HG03139 (cell line): Measurements from ENCODE around the gene ADD2.
"Not testable (repeated sequence)": the region's sequence is repeated elsewhere in the genome, so short reads cannot be mapped to it uniquely, and the experiment has no call there.

Experiments used
- ATAC-seq: cut with Tn5 transposase; IDR thresholded peaks from one replicate; pipeline ENCODE4 v1.9.1; 2021; ENCODE audit not compliant: unreplicated experiment

Gene ADD2

DNA sequence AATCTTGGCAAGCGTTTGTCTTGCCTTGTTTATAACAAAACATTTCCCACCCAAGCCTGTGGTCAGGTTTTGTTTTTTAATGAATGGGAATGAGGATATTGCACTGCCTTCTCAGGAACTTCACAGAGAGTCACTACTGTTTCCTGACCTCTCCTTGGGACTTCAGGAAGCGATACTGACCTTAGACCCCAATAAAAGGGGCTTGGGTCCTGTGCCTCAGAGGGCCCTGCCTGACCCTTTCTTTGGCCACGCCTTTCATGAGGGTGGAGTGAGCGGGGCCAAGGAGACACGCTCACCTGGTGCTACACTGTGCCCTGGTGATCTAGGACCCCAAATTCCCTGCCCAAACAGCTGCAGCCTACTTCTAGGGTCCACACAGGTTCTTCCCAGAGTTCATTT lies 121.6 kb downstream of the ADD2 start:
- no peak for ATAC-seq

DNA sequence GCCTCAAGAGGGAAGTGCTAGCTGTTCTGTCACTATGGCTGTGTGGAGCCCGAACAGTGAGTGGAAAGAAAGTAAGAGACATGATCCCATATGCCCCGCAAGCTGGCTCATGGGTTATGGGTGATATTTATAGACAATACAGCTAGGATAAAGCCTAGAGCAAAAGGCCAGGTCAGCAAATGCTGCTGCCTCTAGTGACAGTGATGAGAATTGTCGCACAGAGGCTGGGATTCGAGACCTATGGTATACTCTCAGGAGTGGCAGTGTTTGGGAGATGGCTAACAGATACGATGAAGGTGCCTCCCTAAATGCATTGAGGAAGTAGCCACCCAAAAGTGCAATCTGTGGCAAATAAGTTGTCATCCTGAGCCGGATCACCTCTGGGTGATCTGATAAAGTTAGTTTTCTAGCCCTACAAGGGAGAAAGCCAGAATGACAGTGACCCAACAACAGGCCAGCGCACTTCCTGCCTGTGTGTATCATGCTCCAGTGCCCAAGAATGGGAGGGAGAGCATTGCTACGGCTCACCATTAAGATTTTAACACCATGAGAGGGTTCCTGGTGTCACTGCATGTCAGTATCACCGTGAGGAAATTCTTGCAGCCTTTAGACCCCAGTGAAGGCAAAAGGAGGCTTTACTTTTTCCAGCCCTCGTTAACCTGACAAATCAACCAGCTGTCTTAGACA lies 122.1 kb downstream of the ADD2 start:
- no peak for ATAC-seq

DNA sequence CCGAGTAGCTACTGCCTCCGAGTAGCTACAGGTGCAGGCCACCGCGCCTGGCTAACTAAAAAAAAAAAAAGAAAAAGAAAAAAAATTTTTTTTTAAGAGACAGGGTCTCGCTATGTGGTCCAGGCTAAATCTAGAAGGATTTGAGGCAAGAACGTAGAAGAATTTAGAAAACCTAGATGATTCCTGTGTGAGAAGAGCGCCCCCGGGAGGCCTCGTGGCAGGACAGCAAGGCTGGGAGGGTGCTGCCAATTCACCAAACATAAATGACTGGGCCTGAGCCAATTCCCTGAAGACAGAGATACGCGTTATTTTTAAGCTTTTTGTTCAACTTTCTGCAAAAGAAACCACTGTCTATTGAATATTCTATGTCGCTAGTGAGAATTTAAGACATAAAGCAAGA lies 124.3 kb downstream of the ADD2 start:
- ATAC-seq: no peak

DNA sequence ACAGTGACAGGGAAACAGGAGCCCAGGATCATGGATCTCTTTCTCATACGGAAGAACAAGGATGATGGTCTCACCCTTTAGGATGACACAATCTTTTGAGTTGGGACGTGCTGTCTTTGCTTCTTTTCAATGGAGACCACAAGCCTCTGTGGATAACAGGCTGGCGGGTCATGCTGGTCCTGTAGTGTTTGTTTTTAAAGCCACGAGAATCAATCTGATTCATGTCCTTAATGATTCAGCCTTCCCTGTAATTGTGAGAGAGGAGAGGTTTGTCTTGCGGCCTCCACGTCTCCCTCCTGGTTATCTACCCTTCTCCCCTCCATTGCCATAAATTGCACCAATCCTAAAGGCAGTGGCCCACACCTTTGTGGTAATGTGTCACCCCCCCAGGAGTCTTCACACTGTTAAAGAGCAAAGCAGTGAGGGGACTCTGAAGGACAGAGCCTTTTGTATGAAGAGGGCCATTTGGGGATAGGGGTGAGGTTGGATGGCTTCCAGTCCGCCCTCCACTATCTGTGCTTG lies 126.7 kb downstream of the ADD2 start:
- no peak for ATAC-seq

DNA sequence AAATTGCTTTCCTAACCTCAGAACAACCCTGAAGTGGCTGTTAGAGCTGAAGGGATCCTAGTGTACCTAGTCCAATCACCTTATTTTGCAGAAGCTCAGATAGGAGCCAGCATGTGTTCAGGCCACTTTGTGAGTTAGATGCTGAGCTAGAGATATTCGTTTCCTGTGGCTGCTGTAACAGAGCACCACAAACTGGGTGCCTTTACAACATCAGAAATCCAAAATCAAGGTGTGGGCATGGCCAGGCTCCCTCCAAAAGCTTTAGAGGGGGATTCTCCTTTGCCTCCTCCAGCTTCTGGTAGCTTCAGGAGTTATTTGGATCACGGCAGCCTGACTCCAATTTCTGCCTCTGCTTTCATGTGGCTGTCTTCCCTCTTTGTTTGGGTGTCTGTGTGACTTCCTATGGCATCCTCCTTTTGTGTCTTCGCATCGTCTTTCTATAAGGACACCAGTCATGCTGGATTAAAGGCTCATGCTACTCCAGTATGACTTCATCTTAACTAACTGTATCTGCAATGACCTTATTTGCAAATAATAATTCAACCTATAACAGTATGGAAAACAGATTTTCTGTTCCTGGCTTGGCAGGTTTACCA lies 128.1 kb downstream of the ADD2 start:
- no peak for ATAC-seq

DNA sequence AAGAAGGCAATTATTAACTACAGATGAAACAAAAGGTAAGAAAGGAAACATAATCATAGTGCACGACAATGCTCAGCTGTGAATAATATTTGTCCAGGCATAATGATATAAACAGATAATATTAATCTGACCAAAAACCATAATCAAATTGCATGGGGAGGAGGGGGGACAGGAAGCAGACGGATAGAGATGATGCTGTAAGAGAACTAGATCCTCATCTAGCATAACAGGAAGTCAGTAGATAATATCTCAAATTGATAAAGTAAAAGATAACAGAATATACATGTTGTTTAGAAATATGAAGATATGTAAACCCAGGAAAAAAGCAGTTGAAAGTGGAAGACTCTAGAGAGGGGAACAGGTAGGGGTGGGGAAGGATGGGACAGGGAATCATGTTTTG lies 129.4 kb downstream of the ADD2 start:
- ATAC-seq: no peak

DNA sequence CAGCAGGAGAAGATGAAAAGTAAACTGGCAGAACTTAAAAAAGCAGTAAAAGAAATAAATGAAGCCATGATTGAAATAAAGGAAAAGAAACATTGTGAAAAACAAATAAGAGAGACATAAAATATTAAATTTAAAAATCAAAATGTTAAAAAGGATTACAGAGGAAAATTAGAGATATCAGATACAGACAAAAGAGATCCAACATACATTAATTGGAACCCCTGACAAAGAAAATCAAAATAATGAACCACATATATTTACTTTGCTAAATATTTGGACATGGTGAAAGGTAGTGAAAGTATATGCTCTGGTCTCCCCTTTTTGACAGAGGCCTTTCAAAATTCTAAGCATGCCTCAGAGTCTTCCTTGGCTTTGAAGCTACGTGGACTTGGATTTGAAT lies 134.5 kb downstream of the ADD2 start:
- no peak for ATAC-seq

DNA sequence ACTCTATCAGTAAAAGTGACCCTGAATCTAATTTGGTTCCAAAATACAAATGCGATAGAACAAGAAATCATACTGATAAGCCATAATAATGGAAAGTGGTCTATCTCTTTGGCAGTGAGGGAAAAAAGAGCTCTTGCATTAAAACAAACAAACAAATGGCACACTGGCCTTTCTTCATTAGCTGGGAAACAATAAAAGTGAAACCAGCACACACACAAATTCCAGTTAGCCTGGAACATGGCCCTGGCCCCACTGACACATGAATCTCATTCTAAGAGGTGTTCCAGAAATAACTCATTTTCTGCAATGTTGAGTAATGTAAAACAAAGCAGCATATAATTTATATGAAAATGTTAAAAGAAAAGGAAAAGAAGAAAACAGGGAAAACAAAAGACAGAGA lies 135.0 kb downstream of the ADD2 start:
- no peak for ATAC-seq

DNA sequence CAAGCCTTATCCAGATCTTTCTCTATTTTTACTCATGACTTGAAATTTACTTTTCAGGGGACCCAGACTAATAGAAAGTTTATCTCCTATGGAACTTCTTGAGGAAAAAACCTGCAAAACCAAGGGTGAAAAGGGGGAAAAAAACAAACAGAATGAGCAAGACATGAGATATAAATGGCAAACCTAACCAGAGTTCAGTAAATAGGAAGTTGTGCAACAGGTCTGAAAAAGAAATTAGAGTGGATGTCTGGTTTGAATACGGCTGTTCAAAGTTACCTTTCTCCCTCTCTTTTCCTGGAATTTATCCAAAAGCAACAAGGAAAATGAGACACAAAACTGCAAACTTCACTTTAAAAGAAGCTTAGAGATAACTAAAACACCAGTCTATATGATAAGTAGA lies 135.6 kb downstream of the ADD2 start:
- no peak for ATAC-seq

DNA sequence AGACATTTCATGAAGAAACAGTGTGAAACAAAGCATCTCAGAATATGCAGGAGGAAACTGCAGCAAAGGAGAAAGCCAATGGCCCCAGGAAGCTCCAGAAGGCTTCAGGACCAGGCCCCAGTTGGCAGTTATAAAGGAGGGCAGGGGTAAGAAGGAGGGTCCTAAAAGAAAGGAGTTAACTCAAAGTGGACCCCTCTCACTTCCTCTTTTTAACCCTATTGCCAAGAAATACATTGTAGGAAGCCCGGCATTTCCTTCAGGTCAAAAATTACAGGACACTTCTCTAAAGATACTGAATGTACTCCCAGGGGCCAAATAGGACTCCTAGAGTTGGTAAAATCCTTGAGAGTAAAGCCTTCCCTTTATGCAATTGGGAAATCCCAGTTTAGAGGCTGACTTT lies 137.2 kb downstream of the ADD2 start:
- no peak for ATAC-seq

DNA sequence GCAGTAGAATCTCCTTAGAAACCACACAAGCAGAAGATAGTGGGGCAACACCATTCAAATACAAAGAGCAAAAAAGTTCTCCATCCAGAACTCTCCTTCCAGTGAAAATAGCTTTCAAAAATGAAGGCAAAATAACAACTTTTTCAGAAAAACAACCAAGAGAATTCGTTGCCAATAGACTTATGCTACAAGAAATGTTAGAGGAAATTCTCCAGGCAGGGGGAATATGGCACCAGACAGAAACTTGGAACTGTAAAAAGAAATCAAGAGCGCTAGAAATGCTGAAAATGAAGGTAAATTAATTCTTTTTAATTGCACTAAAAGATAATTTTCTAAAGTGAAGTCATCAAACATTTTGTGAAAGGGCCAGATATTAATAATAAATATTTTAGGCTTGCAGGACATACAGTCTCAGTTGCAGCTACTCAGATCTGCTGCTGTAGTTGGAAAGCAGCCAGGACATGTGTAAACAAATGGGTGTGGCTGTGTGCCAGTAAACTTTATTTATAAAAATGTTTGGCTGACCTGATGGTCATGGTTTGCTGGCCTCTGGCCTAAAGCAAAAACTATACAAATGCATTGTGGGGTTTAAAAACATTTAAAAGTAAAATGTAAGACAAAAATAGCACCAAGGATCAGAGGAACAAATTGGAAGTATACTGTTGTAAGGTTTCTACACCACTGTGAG lies 140.6 kb downstream of the ADD2 start:
- no peak for ATAC-seq

DNA sequence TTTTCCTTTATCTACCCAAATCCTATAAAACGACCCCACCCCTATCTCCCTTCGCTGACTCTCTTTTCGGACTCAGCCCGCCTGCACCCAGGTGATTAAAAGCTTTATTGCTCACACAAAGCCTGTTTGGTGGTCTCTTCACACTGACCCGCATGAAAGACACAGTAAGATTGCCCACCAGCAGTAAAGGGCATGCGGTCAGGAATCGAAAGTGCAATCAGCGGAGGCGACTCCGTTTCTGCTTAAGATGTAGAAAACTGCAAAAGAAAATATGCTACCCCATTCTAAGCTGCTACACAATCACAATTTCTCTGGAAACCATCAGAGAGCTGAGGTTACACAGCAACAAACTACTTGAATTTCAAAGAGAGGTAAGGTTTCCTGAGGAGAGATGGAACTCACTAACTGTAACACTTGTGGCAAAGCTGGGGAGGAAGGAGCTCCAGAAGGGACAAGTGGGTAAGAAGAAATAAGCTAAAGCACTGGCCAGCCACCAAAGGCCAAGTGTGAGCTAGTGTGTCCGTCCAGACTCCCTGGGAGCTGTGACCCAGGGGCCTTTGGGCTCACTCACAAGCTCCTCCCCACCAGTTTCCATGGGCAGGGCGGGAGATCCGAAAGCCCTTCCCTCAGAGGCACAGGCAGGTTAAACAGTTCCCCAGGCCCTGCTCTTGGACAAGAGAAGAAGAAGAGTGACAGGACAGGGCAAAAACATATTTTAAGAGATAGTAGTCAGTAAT lies 141.6 kb downstream of the ADD2 start:
- no peak for ATAC-seq

DNA sequence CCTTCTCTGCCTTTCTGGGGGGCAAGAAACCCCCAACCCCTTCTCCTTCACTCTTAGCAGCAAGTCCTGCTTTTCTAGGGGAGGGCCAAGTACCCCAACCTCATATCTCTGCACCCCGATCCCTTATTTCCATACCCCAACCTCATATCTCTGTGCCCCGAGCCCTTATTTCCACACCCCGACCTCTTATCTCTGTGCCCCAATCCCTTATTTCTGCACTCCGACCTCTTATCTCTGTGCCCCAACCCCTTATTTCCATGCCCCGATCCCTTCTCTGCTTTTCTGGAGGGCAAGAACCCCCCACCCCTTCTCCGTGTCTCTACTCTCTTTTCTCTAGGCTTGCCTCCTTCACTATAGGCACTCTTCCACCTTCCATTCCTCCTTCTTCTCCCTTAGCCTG lies 146.5 kb downstream of the ADD2 start:
- ATAC-seq: not testable (repeated sequence)

DNA sequence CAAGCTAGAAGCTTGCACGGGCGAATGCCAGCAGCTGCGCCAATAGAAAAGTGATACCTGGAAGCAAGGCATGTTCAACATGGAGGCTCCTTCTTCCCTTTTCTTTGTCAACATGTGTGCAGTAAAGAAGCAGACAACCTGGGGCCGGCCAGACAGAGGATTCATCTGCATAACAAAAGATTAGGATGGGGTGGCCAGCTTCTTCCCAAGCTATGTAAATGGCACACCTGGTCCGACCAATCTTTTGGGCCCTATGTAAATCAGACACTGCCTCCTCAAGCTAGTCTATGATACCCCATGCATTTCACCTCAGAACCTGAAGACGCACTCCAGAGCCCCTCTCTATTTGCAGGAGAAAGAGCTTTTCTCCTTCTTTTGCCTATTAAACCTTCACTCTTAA lies 148.0 kb downstream of the ADD2 start:
- no peak for ATAC-seq

DNA sequence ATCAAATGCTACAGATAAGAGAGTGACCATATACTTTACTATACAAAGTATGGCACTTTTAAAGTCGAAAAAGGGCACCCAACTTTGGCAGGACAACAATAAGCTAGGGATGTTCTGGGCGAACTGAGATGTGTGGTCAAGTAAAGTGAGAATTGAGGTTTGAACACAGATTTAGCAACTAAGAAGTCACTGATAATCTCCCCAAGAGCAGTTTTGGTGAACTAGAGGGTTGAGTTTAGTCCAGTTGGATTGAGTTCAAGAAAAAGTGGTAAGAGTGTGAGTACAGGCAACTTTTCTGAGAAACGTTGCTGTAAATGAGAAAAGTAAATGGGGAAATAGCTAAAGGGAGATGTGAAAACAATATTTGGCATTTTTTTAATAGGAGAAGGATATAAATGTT lies 148.8 kb downstream of the ADD2 start:
- ATAC-seq: no peak

DNA sequence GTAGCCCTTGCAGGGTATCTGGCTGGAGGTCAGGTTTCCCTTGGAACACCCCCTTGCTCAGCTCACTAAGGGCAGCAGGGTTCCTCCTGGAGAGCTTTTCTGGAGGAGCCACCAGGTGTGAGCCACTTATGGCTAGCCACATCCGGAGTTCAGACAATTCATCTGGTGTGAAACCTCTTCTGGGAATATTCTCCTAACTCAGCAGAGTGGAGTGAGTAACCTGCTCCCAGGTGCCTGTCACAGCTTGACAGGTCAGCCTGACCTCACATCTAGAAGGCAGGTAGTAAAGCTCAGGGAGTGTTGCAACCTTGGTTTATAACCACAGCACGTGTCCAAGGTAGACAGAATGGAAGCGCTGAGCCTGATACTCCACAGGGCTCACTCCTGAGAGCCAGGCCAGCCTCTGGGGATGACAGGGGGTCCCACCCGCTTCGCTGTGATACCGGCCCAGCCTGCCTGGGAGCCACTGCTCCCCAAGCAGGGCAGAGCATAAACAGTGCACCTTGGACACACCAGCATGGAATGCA lies 151.8 kb downstream of the ADD2 start:
- ATAC-seq: no peak

DNA sequence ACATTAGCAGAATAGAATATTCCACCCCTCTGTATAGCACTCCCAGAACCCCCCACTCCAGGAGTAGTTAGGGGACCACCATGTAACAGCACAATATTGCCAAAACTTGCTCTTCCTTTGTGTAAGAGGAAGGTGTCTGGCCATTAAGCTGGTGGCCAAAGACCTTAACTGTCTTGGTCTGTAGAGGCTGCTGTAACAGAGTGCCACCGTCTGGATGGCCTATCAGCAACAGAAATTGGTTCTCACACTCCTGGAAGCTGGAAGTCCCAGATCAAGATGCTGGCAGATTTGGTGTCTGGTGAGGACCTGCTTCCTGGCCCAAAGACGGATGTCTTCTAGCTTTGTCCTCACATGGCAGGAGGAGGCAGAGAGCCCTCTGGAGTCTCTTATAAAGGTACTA lies 152.8 kb downstream of the ADD2 start:
- ATAC-seq: no peak

DNA sequence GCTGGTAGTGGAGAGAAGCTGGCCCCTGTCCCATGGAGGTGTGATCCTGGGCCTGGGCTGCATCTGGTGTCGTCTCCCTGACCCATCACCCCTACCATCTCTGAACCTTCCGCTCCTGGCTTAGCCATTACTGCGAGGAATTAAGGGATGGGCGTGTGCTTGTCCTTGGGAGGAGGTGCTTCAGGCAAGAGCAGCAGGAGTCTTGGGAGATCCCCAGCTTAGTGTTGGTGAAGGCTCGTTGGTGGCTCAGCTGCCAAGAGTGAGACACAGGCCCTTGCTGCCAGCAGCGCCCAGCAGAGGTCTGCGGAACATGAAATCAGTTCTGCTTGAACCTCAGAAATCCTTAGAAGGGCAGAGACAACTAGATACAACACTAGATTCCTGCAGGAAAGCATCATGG lies 154.5 kb downstream of the ADD2 start:
- ATAC-seq: no peak

DNA sequence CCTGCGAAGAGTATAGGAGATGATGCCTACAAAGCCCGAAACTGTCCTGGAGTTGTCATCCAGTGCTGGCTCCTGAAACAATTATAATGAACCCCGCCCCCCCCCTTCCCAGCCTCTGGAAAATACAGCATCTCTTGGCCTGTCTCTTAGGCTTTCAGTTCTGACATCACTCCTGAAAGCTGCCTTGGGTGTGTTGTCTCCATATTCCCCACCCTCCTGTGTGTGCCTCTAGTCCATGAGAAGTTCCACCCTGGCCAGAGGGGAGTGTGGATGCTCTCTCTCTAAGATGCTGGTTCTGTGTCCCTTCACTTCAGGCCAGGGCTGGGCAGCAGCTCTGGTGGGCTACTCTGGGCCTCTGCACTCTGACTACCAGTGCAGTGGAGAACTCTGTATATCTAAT lies 155.4 kb downstream of the ADD2 start:
- ATAC-seq: no peak

DNA sequence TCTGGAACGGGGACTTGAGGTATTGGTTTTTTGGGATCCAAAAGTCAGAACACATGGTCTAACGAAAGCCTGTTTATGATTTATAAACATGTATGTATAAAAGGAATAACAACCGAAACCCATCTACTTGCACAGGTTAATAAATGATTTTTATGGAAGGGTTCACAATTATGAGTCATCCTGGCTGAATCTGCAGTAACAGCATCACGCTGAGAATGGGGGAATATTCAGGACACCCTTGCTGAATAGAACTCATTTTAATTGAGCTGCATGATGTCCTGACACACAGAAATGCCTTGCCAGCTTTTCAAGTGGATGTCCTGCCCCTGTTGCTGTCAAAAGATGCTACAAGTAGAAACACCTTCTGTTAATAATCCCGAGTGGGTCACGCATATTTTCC lies 159.6 kb downstream of the ADD2 start:
- ATAC-seq: no peak

DNA sequence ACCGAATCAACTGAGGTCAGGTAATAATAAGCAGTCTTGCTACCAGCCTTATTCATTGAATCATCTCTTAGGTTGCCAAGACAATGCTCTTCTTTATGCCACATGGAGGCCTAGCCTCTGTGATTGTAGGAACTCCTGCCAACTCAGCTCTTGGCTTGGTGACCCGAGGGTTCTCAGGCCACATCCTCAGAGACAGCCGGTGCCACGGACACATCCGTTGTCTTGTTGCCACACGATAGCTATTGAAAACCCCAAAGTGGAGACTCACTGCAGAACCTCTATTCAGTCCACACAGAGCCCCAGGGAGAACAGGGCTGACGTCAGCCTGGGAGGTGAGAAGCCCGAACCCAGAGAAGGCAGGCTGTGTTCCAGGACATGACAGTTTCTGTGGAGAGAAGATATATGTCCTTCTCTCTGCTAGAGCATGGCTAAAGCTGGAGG lies 160.9 kb downstream of the ADD2 start:
- no peak for ATAC-seq
